GM12864 (cell line): ENCODE results near the gene KCNJ12.

ENCODE experiments used
- DNase-seq: peaks from one replicate; pipeline ENCODE4 v3.0.0-alpha.2; 2011; ENCODE audit warnings: low read depth
- H3K4me3 ChIP-seq: 2 replicates; pipeline ENCODE4 v1.5.1; 2011; ENCODE audit warnings: mild to moderate bottlenecking, low read depth, low read length, control low read depth
- CTCF ChIP-seq: IDR thresholded peaks from 2 replicates; pipeline ENCODE4 v1.5.1; 2011; ENCODE audit warnings: low read depth, mild to moderate bottlenecking, moderate library complexity, low read length, control low read depth, inconsistent platforms; ENCODE audit errors: missing control alignments

KCNJ12 gene

GRCh38 chr17:21376759-21377690, 868 bp downstream of the KCNJ12 start:
- H3K4me3 ChIP-seq, result no peak overlapping the region
- DNase-seq, result no peak
- no peak for TF ChIP-seq CTCF

- no peak overlapping the region for H3K4me3 ChIP-seq
- TF ChIP-seq CTCF, result no peak
- no peak for DNase-seq
Measured at GRCh38 chr17:21377705-21378396, 1.7 kb downstream of the KCNJ12 start.

GRCh38 chr17:21378553-21378952, 2.4 kb downstream of the KCNJ12 start:
- no peak for DNase-seq
- TF ChIP-seq CTCF, result no peak

GRCh38 chr17:21379080-21379711, 3.0 kb downstream of the KCNJ12 start:
- DNase-seq, result no peak
- H3K4me3 ChIP-seq, result no peak overlapping the region

More at GRCh38 chr17:21378553-21378952, 2.4 kb downstream of the KCNJ12 start:
- no peak overlapping the region for H3K4me3 ChIP-seq

GRCh38 chr17:21380659-21381058, 4.5 kb downstream of the KCNJ12 start:
- H3K4me3 ChIP-seq, result no peak overlapping the region
- TF ChIP-seq CTCF, result no peak
- DNase-seq, result no peak

More at GRCh38 chr17:21379080-21379711, 3.0 kb downstream of the KCNJ12 start:
- no peak for TF ChIP-seq CTCF

GRCh38 chr17:21381076-21381706, 5.0 kb downstream of the KCNJ12 start:
- H3K4me3 ChIP-seq, result no peak overlapping the region
- TF ChIP-seq CTCF, result no peak
- no peak for DNase-seq
